Breast epithelium (tissue), 3 donors: ENCODE data around the gene NUDT7.

Experiments used
- POLR2A ChIP-seq: fragments of 450-650 bp; IDR thresholded peaks from one replicate; pipeline ENCODE4 v1.6.1; 2016; ENCODE audit warnings: antibody characterized with exemption, mild to moderate bottlenecking, moderate library complexity
- TF ChIP-seq, protein P1 (sequence below), 3 donors: fragments of 450-650 bp; IDR thresholded peaks; one replicate each; pipeline ENCODE4 v1.5.1; 2016 to 2017; ENCODE audit warnings: antibody characterized with exemption in 3 of 3, mild to moderate bottlenecking in 3 of 3, moderate library complexity in 3 of 3

DNA sequence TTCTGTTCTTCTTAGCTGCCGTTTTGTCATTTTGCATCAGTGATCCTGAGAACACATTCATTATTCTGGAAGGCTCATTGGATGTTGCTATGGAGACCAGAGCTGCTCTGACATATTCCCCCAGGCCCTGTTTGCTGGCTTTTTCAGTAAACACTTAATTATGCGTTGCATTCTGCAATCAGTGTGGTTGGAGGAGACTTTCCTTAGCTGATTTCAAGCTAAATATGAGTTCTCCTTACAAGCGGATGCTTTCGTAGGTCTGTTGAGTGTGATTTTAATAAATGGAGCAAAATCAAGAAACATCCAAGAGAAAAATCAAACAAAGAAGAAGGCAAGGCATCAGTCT lies 38.2 kb upstream of the NUDT7 start:
- TF ChIP-seq, protein P1, sequence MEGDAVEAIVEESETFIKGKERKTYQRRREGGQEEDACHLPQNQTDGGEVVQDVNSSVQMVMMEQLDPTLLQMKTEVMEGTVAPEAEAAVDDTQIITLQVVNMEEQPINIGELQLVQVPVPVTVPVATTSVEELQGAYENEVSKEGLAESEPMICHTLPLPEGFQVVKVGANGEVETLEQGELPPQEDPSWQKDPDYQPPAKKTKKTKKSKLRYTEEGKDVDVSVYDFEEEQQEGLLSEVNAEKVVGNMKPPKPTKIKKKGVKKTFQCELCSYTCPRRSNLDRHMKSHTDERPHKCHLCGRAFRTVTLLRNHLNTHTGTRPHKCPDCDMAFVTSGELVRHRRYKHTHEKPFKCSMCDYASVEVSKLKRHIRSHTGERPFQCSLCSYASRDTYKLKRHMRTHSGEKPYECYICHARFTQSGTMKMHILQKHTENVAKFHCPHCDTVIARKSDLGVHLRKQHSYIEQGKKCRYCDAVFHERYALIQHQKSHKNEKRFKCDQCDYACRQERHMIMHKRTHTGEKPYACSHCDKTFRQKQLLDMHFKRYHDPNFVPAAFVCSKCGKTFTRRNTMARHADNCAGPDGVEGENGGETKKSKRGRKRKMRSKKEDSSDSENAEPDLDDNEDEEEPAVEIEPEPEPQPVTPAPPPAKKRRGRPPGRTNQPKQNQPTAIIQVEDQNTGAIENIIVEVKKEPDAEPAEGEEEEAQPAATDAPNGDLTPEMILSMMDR (IDR thresholded peaks at IDR 0.05), result no peak
- no peak for TF ChIP-seq POLR2A
